Activated CD4-positive, CD25-positive, alpha-beta regulatory T cell (primary cell): ENCODE results near the gene NAV2.

Experiments used
- DNase-seq, 4 experiments: peaks; one replicate each; lab custom pipeline; 2025; lab: John Stamatoyannopoulos, UW

The NAV2 gene

GRCh38 chr11:19864141-19865140 is 151.8 kb downstream of the NAV2 start:
- no peak for DNase-seq

- no peak for DNase-seq
These were observed 153.4 kb downstream of the NAV2 start for GRCh38 chr11:19866037-19866436.

- DNase-seq: no peak
These were observed 153.9 kb downstream of the NAV2 start for GRCh38 chr11:19866521-19866920.

- no peak for DNase-seq
These were observed 154.4 kb downstream of the NAV2 start for GRCh38 chr11:19867064-19867463.

GRCh38 chr11:19868281-19868821 is 155.7 kb downstream of the NAV2 start:
- no peak for DNase-seq

GRCh38 chr11:19868871-19869270 is 156.2 kb downstream of the NAV2 start:
- DNase-seq: no peak

- no peak for DNase-seq
These were observed 156.8 kb downstream of the NAV2 start for GRCh38 chr11:19869466-19869865.

- DNase-seq: no peak
These were observed 157.4 kb downstream of the NAV2 start for GRCh38 chr11:19869946-19870589.

GRCh38 chr11:19871531-19871930 is 158.9 kb downstream of the NAV2 start:
- DNase-seq: no peak

- no peak for DNase-seq
These were observed 160.0 kb downstream of the NAV2 start for GRCh38 chr11:19872512-19873145.

GRCh38 chr11:19873730-19874129 is 161.1 kb downstream of the NAV2 start:
- DNase-seq: no peak

- no peak for DNase-seq
These were observed 161.6 kb downstream of the NAV2 start for GRCh38 chr11:19874266-19874665.

GRCh38 chr11:19876750-19877149 is 164.1 kb downstream of the NAV2 start:
- DNase-seq: no peak

- no peak for DNase-seq
These were observed 165.9 kb downstream of the NAV2 start for GRCh38 chr11:19878520-19878919.

- DNase-seq: no peak
These were observed 166.9 kb downstream of the NAV2 start for GRCh38 chr11:19879307-19880087.

- DNase-seq: no peak
These were observed 167.4 kb downstream of the NAV2 start for GRCh38 chr11:19880088-19880345.

- DNase-seq: no peak
These were observed 168.5 kb downstream of the NAV2 start for GRCh38 chr11:19881177-19881576.

- DNase-seq: no peak
These were observed 169.7 kb downstream of the NAV2 start for GRCh38 chr11:19882356-19882755.

GRCh38 chr11:19886498-19886897 is 173.9 kb downstream of the NAV2 start:
- no peak for DNase-seq

- no peak for DNase-seq
These were observed 175.2 kb downstream of the NAV2 start for GRCh38 chr11:19887842-19888241.

- no peak for DNase-seq
These were observed 176.9 kb downstream of the NAV2 start for GRCh38 chr11:19889531-19889930.

- DNase-seq: no peak
These were observed 177.7 kb downstream of the NAV2 start for GRCh38 chr11:19890308-19890707.
